OCI-LY7 (cell line): ENCODE results near the gene APBB2.

Source experiments
- CTCF ChIP-seq: fragments of 200-600 bp; sonication (generic); conservative IDR thresholded peaks from 2 replicates; pipeline ENCODE4 v1.5.1; 2014; ENCODE audit warnings: mild to moderate bottlenecking, antibody characterized with exemption, low read length, moderate library complexity, mixed read lengths
- EZH2phosphoT487 ChIP-seq: fragments of 200-600 bp; sonication (generic); IDR thresholded peaks from 2 replicates; pipeline ENCODE4 v1.6.1; 2018; ENCODE audit warnings: low read depth, borderline replicate concordance, mild to moderate bottlenecking, mixed run types, antibody characterized with exemption, low read length, moderate library complexity, mixed read lengths

- TF ChIP-seq CTCF = no peak
- TF ChIP-seq EZH2phosphoT487 = no peak
These were observed 250.4 kb downstream of the APBB2 start for GRCh38 chr4:40963897-40964478.
